HG03135 (cell line): Measurements from ENCODE around the gene AKIRIN2.
A peak's percentile ranks its signal among the peaks of the same experiment; 100 is the strongest.
"Not testable (repeated sequence)": the region's sequence is repeated elsewhere in the genome, so short reads cannot be mapped to it uniquely, and the experiment has no call there.

ENCODE experiments used
- ATAC-seq: cut with Tn5 transposase; IDR thresholded peaks from one replicate; pipeline ENCODE4 v1.9.1; 2021; ENCODE audit warnings: mild to moderate bottlenecking, moderate library complexity; ENCODE audit not compliant: unreplicated experiment

The AKIRIN2 gene

GRCh38 chr6:87690441-87690840 is 11.6 kb downstream of the AKIRIN2 start:
- ATAC-seq, result no peak

DNA sequence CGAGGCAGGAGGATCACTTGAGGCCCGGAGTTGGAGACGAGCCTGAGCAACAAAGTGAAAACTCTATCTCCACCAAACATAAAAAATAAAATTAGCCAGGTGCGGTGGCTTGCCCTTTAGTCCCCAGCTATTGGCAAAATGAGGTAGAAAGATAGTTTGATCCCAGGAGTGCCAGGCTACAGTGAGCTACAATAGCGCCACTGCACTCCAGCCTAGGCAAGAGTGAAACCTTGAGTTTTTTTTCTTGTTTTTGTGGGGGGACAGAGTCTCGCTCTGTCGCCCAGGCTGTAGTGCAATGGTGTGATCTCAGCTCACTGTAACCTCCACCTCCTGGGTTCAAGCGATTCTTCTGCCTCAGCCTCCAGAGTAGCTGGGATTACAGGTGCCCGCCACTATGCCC is 14.1 kb downstream of the AKIRIN2 start:
- not testable (repeated sequence) for ATAC-seq

GRCh38 chr6:87687296-87687695 is 14.7 kb downstream of the AKIRIN2 start:
- no peak for ATAC-seq

GRCh38 chr6:87686636-87687205 is 15.3 kb downstream of the AKIRIN2 start:
- ATAC-seq, result not testable (repeated sequence)

- ATAC-seq, result no peak
Measured at GRCh38 chr6:87684895-87685654, 17.0 kb downstream of the AKIRIN2 start.

GRCh38 chr6:87683890-87684289 is 18.1 kb downstream of the AKIRIN2 start:
- ATAC-seq, result no peak

DNA sequence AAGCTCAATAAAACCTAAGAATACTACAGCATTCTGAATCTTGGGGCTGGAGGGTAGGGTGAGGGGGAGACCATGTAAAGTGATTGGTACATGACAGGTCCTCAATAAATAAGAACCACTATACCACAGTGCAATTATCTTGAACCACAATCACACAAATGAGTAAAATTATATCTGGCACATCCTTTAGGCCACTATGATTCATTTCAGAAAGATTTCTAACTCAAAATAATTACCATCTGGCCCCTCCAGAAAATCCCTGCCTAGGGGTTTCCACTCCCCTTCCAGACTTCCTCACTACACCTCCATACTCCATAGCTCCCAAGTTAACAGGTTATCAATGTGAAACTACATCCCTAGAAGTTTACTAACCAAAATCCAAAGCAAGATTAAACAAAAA is 19.7 kb downstream of the AKIRIN2 start:
- ATAC-seq, result peak; percentile 58

DNA sequence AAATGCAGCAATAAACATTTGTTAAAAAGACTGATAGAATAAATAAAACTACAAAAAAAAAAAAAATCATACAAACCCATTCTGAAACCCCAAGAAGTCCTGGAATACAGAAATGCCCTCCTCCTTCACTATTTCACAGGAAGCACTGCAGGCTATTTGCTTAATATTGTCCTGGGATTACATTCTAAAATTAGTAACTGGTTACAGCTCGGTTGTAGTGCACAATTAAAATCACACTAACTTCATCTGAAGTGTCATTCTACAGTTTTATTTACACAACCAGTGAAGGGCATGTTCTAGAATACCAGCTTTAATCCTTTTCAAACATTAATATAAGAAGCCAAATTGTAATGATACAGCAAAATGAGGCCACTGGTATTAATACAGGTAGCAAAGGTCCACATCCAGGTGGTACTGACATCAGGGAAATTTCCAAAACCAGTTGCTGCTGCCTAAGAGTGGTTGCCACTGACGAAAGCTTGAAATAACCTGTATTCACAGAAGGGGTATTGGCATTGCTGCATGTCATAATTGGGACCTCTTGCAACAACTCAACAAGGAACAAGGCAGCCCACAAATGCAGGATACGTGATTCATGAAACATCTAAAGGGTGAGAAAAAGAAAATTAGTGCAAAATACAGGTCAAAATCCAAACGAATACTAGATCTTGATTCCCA is 26.9 kb downstream of the AKIRIN2 start:
- ATAC-seq, result no peak

- no peak for ATAC-seq
Measured at GRCh38 chr6:87674290-87674689, 27.7 kb downstream of the AKIRIN2 start.

DNA sequence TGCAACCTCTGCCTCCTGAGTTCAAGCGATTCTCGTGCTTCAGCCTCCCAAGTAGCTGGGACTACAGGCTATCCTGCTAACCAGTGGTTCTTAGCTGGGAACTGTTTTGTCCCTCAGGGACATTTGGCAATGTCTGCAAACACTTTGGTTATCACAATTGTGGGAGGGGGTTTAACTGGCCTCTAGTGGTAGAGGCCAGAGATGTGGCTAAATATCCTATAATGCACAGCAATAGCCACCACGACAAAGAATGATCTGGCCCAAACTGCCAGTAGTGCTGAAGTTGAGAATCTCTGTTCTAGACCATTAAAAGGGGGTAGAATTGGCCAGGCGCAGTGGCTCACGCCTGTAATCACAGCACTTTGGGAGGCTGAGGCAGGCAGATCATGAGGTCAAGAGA is 28.8 kb downstream of the AKIRIN2 start:
- ATAC-seq, result no peak

DNA sequence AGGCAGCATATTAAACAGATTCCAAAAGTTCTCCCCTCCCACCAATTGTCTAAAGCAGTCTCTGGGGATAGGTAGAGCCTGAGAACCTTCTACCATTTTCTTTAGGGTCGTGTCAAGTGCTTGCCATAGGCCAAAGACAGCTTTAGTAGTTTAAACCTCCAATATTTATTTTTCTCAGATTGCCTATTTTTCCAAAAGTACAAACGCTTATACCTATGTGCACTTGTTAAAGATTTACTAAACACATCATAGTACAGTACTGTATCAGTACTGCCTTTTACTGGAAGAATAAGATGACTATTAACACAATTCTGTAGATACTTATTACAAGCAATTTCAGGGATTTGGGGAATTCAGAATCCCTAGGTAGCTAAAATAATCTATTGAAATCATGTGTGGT is 29.4 kb downstream of the AKIRIN2 start:
- no peak for ATAC-seq

DNA sequence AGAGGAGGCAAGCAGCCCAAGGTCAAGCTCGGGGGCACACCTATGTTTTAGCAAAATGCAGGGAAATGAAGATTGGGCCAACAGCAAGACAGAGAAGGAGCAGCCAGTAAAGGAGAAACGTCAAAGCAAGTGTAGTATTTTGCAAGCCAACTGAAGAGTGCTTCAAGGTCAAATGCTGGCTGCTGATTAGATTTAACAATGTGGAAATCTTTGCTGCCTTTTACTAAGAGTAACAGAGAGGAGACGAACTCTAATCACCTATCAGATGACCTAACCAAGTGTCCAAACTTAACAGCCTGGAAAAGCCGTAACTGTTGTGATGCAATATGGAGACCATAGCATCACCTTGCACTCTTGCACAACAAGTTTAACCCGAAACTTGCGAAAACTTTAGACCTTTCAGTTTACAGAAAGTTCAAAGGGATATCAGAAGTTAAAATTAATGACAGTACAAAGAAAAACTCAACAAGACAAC is 30.4 kb downstream of the AKIRIN2 start:
- no peak for ATAC-seq

GRCh38 chr6:87670707-87671106 is 31.3 kb downstream of the AKIRIN2 start:
- no peak for ATAC-seq

DNA sequence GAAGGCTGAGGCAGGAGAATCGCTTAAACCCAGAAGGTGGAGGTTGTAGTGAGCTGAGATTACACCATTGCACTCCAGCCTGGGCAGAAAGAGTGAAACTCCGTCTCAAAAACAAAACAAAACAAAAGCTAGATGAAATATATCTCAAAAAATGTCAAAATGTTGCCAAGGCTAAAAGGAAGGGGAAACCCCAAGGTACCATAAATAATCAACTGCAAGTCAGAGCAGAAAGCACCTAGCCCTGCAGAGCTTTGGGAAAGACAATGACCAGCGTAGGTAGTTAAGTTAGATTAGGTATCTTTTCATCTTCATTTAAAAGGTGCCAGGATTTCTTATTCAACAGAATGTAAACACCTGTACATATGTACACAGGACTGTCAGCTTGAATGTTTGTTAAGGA is 33.0 kb downstream of the AKIRIN2 start:
- ATAC-seq, result no peak

- no peak for ATAC-seq
Measured at GRCh38 chr6:87668013-87668412, 34.0 kb downstream of the AKIRIN2 start.

DNA sequence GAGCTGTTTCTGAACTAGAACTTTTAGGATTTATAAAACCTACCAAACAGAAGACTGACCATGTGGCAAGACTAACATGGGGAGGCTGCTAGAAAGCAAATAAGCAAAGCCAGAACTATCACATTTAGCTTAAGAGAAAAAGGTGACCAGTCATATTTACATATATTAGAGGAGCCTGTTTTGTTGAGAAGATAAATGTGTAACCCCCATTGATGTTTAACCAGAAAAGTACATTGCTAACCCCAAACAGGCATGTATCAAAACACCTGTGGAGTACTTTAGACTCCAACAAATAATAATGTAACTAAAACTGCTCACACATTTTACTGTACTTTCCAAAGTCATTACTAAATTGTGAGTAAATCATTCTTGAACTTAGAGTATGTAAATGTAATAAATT is 35.0 kb downstream of the AKIRIN2 start:
- ATAC-seq, result no peak

- ATAC-seq, result no peak
Measured at GRCh38 chr6:87664921-87665485, 37.0 kb downstream of the AKIRIN2 start.

- no peak for ATAC-seq
Measured at GRCh38 chr6:87663434-87663833, 38.6 kb downstream of the AKIRIN2 start.

GRCh38 chr6:87661503-87661902 is 40.5 kb downstream of the AKIRIN2 start:
- ATAC-seq, result no peak

DNA sequence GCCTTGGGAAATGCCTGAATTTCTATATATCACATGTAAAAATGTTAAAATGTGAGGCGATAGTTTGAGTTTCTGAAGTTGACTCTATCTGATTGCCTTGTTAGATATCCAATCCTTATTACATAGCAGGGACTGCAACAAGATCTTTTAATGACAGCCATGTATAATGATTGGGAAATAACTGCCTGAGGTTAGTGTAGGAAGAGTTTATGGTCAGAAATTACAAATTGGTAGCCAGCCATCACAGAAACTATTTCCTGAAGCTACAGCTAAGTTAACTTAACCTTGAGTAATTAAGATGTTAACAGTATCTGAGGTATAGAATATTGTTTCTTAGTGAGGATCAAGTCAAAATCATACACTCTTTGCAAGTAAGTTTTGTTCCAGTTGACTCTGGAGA is 41.0 kb downstream of the AKIRIN2 start:
- ATAC-seq, result no peak

DNA sequence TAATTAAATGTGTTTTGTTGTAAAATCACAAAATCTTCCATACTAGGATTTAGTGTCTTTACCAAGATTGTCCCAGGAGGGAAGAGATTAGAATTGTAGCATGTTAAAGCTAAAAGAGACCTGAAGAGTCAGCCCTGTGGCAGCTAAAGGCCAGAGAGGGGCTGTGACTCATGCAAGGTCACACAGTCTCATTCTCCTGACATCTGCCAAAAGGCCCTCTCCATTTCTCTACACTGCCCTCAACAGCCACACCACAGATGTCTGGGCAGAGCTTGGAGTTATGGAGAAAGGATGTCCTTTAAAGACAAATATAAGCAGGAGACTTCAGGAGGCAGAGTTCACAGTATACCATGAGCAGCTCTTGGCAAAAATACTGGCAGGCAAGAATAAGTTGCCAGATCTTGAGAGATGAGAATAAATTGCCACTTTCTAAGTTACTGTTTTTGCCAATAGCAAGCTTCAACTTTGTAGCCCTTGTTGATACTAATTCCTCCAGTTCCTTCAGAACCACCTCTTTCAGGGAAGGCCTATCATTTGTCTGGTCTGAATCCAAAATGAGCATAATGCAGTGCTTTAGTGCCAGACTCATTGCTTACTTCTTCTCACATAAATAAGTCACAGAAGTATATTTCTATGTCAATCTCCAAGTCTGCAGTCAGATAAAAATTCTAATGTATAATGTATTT is 41.7 kb downstream of the AKIRIN2 start:
- no peak for ATAC-seq
